GM19351 (cell line): ENCODE measurements around the gene CSTF2.
"Not testable (repeated sequence)": the region's sequence is repeated elsewhere in the genome, so short reads cannot be mapped to it uniquely, and the experiment has no call there.

Experiments used
- ATAC-seq: cut with Tn5 transposase; IDR thresholded peaks from one replicate; pipeline ENCODE4 v1.9.1; 2021; ENCODE audit warnings: mild to moderate bottlenecking, moderate library complexity; ENCODE audit not compliant: unreplicated experiment

Gene CSTF2, protein sequence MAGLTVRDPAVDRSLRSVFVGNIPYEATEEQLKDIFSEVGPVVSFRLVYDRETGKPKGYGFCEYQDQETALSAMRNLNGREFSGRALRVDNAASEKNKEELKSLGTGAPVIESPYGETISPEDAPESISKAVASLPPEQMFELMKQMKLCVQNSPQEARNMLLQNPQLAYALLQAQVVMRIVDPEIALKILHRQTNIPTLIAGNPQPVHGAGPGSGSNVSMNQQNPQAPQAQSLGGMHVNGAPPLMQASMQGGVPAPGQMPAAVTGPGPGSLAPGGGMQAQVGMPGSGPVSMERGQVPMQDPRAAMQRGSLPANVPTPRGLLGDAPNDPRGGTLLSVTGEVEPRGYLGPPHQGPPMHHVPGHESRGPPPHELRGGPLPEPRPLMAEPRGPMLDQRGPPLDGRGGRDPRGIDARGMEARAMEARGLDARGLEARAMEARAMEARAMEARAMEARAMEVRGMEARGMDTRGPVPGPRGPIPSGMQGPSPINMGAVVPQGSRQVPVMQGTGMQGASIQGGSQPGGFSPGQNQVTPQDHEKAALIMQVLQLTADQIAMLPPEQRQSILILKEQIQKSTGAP

DNA sequence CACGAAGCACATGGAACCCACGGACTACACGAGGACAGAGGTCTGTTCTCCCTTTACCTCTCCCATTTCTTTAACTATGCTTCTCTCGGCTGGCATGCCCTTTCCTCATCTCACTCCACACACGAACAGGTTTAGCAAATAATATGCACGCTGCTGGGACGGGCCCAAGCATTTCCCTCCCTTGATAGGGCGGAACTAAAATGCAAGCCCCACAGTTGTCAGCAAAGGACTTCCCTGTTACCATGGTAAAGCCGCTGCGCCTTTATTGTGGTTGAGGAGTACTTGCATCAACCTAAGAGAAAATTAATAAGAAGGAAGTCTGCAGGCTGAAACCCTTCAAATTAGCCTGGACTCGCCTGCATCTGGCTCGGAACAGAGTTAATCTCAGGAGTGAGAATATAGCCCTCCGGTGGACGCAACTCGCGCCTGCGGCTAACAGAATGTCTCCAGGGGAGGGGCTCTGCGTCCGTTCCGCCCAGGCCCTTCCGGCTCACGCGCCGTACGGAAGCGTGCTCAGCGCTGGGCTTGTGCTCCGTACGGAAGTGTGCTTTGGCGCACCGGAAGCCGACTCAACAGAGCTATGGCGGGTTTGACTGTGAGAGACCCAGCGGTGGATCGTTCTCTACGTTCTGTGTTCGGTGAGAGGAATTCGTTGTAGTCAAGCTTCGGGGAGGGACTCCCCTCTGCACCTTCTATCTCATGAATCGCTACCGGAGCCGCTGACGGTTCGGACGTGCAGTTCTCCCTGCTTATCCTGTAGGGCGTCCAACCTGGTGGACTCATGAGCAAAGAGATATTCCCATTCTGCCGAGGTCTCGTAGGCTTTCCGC lies at the start of gene CSTF2:
TSS of gene CSTF2 (plus strand) at position 555 of the 830 bp plus-strand sequence. CDS start at position 581, 26 bp downstream.
- ATAC-seq, result peak; percentile 98

DNA sequence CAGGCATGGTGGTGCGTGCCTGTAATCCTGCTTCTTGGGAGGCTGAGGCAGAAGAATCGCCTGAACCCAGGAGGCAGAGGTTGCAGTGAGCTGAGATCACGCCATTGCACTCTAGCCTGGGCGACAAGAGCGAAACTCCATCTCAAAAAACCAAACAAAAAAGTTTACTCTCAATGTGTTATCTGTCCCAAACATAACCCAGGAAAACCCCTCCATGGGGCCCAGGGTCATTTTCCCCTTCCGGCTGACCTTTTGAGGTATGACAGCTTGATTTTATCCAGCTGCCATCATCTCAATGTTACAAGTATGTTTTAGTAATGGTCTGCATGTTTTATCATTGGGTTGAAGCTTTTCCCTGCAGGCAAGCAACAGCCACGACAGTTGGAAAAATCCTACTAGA lies 23.8 kb upstream of the CSTF2 start:
- ATAC-seq, result not testable (repeated sequence)

GRCh38 chrX:100797359-100797758 lies 22.8 kb upstream of the CSTF2 start:
- no peak for ATAC-seq

DNA sequence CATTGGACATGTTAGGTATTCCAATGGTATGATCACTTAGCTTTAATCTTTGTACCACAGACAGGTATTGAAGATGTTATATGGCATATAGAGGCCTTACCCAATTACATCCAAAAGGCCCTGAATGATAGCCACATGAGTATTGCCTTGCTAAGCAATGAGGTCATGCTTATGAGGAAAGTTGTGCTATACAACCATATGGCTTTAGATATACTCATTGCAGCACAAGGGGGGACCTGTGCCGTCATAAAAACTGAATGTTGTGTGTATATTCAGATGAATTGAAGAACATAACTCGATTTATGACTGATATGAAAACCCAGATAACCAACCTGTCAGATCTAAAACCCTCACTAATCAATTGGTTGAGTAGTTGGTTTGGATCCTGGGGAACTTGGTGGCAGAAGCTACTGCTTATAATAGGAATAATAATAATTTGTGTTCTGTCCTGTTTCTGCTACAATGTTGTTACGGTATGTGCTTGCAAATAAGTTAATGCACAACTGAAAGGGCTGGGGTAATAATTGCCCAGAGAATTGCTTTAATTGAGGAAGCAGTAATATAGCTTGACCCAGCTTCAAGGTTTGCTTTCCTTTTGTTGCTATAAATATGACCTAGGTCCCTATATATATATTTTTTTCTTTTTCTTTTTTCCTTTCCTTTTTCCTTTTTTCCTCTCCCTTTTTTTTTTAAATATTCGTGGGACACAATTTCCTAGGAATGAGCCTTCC lies 21.5 kb upstream of the CSTF2 start:
- no peak for ATAC-seq

GRCh38 chrX:100802843-100803242 lies 17.3 kb upstream of the CSTF2 start:
- no peak for ATAC-seq

GRCh38 chrX:100804780-100805179 lies 15.4 kb upstream of the CSTF2 start:
- no peak for ATAC-seq

DNA sequence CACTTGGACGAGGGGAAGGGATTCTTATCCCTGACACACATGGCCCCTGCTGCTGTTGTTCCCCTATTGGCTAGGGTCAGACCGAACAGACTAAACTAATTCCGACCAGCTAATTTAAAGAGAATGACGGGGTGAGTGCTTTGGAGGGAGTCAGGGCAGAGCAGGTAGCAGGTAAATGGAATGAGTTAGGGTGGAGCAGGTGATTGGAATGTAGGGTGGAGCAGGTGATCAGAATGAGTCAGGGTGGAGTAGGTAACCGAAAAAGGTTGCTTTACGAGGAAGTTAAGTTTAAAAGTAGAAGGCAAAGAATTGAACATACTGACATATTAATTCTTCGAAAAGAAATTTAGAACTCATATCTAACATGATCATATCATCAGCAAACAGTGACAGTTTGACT lies 11.9 kb upstream of the CSTF2 start:
- not testable (repeated sequence) for ATAC-seq

GRCh38 chrX:100812216-100813158 lies 7.7 kb upstream of the CSTF2 start:
- no peak for ATAC-seq

GRCh38 chrX:100817340-100817739 lies 2.9 kb upstream of the CSTF2 start:
- ATAC-seq, result no peak

DNA sequence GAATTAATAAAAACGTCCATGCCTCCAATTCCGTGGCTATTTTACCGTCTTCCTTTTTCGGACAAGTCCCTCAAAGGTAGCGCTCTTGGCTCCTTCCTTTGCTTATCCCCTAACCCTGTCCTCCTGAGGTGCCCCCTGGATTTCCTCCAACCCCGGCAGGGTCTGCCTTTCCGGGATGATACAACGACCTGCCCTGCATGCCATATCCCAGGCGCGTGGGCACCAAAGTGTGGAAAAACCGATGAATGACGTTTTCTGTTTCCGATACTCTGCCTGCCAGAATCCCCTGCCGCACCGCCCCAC lies 706 bp upstream of the CSTF2 start:
- no peak for ATAC-seq

DNA sequence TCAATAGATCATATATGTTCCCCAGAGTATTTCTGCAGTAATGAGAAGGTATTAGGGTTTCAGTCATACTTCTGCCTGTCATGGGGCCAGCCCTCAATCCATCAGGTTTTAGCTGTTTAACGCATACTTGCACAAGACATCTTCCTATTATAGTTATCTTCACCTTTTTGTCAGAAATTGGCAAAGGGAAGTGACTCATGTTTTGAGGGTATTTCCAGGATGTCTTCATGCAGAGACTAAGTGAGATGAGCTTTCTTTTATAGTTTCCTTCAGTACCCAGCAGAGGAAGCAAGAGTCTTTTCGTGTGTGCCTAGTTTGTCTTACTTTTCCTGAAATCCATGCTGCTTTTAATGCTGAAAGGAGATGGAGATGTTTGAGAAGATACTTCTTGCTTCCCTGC lies 9.5 kb downstream of the CSTF2 start:
- peak; percentile 64 for ATAC-seq

DNA sequence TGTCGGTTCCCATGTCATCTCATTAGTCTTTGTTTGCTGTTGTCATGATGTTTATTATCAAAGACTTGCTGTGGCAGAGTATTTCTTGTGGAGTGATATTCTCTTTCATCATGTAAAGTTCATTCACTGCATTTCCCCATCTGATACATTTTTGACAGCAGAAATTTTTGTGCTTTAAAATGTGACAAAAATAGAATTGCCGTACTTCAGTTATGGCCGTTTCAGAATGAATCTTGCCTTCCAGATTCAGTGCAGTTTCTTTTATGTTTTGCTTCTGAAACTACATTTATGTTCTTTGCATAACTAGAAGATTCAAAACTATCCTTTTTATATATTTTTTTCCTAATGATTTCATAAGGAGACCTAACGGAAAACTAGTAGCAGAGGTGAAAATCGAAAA lies 10.0 kb downstream of the CSTF2 start:
- peak; percentile 31 for ATAC-seq

- ATAC-seq, result peak; percentile 43
Measured at GRCh38 chrX:100830547-100830946, 10.4 kb downstream of the CSTF2 start.

GRCh38 chrX:100831219-100831946 lies 11.2 kb downstream of the CSTF2 start:
- no peak for ATAC-seq

DNA sequence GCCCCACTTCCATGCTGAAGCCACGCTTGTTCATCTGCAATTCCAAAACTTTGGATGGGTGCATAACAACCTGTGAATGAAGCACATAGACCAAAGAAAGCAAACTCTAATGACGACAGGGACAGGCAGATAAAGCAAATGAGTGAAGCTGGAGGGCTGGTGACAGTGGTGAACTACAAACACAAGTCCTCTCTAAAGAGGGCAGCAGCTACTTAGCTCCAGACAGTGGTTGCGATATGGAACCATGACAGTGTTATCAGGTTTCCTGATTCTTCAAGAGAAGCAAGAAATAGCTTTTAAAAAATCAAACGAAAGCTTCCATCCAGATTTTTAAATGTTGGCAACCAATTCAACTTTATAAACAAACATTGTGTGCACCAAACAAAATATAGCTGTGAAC lies 30.1 kb downstream of the CSTF2 start:
- ATAC-seq, result no peak

DNA sequence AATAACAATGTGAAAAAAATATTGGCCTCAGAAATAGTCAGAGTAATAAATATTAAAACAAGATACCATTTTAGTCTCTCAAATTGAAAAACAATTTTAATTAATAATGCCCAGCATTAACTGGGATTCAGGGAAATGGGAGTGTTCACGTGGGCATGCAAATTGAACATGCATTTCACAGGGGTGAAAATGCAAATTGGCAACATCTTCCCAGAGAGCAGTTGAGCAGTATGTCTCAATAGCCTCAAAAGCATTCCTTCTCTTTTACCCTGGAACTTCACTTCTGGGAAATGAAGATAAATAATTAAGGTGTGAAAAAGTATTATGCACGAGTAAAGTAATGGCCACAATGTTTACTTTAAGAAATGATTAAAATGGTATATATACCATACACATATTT lies 32.6 kb downstream of the CSTF2 start:
- ATAC-seq, result no peak

- no peak for ATAC-seq
Measured at GRCh38 chrX:100863326-100863864, 43.2 kb downstream of the CSTF2 start.

- ATAC-seq, result no peak
Measured at GRCh38 chrX:100864657-100865391, 44.6 kb downstream of the CSTF2 start.
